Erythroblast (primary cell): ENCODE data around the gene KLHL29.

Experiments used
- GATA1 ChIP-seq: IDR thresholded peaks from 2 replicates; pipeline ENCODE4 v1.6.1; 2011; ENCODE audit warnings: low read depth, mild to moderate bottlenecking, control low read depth, low read length, moderate library complexity
- POLR2A ChIP-seq: IDR thresholded peaks from 2 replicates; pipeline ENCODE4 v1.6.1; 2011; ENCODE audit warnings: mild to moderate bottlenecking, low read length

- TF ChIP-seq POLR2A, result no peak
- TF ChIP-seq GATA1, result no peak
Measured at GRCh38 chr2:23475036-23475435, 90.1 kb downstream of the KLHL29 start.
